ENCODE data around the gene RRP1B. TPM values are rescaled to one million over a fixed set of nuclear protein-coding genes. Genes with fewer than 3 reads are reported as not detected.
"Not testable (repeated sequence)": the region's sequence is repeated elsewhere in the genome, so short reads cannot be mapped to it uniquely, and the experiment has no call there.

The RRP1B gene
- total RNA-seq, 4 donors from 2014 or later: 17.4 to 22.0 (median 20.8) TPM

- no peak overlapping the region for H3K27ac ChIP-seq (replicated peaks in 1 of 4)
- no peaks in the 10 kb centered on the region for H3K36me3 ChIP-seq
- no peak for DNase-seq (ENCODE audit: extremely low spot score)
- 87% methylated on average over 12 of the region's 13 CpGs for WGBS
- intact Hi-C loops (cut with DNase I): no loop called here
- H3K4me1 ChIP-seq: no peaks in the 10 kb centered on the region
- H3K27me3 ChIP-seq: no peaks in the 10 kb centered on the region
- TF ChIP-seq, protein P1, sequence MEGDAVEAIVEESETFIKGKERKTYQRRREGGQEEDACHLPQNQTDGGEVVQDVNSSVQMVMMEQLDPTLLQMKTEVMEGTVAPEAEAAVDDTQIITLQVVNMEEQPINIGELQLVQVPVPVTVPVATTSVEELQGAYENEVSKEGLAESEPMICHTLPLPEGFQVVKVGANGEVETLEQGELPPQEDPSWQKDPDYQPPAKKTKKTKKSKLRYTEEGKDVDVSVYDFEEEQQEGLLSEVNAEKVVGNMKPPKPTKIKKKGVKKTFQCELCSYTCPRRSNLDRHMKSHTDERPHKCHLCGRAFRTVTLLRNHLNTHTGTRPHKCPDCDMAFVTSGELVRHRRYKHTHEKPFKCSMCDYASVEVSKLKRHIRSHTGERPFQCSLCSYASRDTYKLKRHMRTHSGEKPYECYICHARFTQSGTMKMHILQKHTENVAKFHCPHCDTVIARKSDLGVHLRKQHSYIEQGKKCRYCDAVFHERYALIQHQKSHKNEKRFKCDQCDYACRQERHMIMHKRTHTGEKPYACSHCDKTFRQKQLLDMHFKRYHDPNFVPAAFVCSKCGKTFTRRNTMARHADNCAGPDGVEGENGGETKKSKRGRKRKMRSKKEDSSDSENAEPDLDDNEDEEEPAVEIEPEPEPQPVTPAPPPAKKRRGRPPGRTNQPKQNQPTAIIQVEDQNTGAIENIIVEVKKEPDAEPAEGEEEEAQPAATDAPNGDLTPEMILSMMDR (IDR thresholded peaks at IDR 0.05): no peak
- TF ChIP-seq POLR2AphosphoS5 (IDR thresholded peaks at IDR 0.05) (no peak), EP300 (IDR thresholded peaks at IDR 0.05) (no peak), POLR2A (IDR thresholded peaks at IDR 0.05; ENCODE audit: low read depth) (no peak)
- no peak overlapping the region for H3K4me3 ChIP-seq
- H3K9me3 ChIP-seq: no peaks in the 10 kb centered on the region
Observed at GRCh38 chr21:43708745-43709381, 49.5 kb downstream of the RRP1B start.

DNA sequence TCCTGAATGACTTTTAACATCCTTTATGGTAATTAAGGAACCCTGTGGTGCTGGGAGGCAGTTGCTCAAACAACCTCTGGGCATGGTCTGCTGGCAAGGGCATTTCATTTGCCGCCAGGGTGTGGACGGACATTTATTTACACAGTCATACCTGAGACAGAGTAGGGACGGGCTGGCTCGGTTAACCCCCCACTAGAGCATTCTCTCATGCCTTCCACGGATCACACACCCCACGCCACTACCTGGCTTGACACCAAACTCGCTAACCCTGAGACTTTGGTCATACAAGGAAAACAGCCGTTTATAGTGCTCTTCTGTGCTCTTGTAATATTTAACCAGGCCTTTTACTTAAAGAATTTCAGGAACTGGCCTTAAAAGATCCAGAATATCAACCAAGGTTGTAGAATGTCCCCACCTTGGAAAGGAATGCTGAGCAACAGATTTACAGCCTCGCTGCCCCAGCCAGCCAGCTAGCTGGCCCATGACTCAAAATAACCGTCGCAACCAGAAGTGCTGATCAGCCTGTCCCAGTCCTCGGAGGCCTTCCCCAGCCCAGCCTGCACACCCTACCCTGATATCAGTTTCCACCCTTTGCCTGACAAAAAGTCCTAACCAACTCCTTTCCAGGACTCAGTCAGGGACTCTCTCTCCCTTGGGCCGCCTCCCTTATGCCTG, 53.0 kb downstream of the RRP1B start:
- H3K4me1 ChIP-seq: no peaks in the 10 kb centered on the region
- 76% methylated on average over 13 of the region's 13 CpGs for WGBS
- TF ChIP-seq POLR2AphosphoS5 (IDR thresholded peaks at IDR 0.05) (no peak), POLR2A (IDR thresholded peaks at IDR 0.05; ENCODE audit: low read depth) (no peak), EP300 (IDR thresholded peaks at IDR 0.05) (no peak)
- TF ChIP-seq, protein P1 (IDR thresholded peaks at IDR 0.05): no peak
- no peaks in the 10 kb centered on the region for H3K36me3 ChIP-seq
- H3K27me3 ChIP-seq: no peaks in the 10 kb centered on the region
- H3K27ac ChIP-seq (replicated peaks in 1 of 4): no peak overlapping the region
- DNase-seq (ENCODE audit: extremely low spot score): no peak
- H3K4me3 ChIP-seq: no peak overlapping the region
- H3K9me3 ChIP-seq: no peaks in the 10 kb centered on the region
- intact Hi-C loops (cut with DNase I): no loop called here

DNA sequence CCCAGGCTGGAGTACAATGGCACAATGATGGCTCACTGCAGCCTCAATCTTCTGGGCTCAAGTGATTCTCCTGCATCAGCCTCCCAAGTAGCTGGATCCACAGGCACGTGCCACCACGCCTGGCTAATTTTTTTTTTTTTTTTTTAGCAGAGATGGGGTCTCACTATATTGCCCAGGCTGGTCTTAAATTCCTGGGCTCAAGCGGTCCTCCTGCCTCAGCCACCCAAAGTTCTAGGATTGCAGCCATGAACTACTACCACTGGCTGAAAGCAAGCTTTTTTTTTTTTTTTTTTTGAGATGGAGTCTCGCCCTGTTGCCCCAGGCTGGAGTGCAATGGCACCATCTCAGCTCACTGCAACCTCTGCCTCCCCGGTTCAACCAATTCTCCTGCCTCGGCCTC, 53.8 kb downstream of the RRP1B start:
- 97% methylated on average over 6 of the region's 6 CpGs for WGBS
- H3K4me3 ChIP-seq; H3K27ac ChIP-seq (replicated peaks in 1 of 4); H3K9me3 ChIP-seq; H3K36me3 ChIP-seq; intact Hi-C loops (cut with DNase I); DNase-seq (ENCODE audit: extremely low spot score); H3K27me3 ChIP-seq; H3K4me1 ChIP-seq: not testable (repeated sequence)

DNA sequence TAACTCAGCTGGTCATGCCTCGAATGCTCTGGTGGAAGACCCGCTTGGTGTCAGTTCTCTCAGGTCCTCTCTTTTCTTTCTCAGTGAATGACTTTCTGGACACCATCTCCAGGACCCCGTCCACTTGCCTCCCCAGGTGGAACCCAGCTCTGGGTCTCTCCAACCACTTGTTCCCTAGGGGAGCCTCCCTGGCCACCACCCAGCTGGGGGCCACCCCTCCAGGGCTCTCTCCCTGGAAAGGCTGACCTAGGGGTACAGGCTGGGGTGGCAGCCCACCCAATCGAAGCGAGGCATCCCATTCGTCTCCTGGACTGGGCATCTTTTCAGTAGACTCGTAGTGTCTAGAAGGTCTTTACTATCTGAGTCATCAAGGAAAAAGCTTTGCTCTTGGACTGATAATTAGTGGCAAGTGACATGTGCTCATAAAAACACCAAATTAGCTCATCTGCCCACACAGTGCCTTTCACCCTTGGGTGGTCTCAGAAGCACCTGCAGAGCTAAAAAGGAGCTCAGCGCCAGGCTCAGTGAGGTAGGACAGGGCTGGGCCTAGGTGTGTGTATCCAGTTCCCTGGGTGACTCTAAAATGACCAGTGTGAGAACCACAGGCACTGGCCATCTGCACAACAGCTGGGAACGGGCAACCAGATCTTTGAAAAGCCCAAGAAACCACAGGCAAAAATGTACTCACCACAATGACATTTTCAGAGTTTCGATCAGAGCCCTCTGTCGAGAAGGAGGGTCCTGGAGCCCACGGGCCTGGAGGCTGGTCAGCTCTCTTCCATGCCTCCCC, 57.2 kb downstream of the RRP1B start:
- no peaks in the 10 kb centered on the region for H3K9me3 ChIP-seq
- WGBS: 77% methylated on average over 9 of the region's 12 CpGs
- H3K4me1 ChIP-seq: peaks cover 22 to 28% (median 26%) of the 10 kb centered on the region in 4 donors
- no peaks in the 10 kb centered on the region for H3K36me3 ChIP-seq
- no peak for DNase-seq (ENCODE audit: extremely low spot score)
- TF ChIP-seq POLR2A (IDR thresholded peaks at IDR 0.05; ENCODE audit: low read depth): no peak
- TF ChIP-seq EP300 (IDR thresholded peaks at IDR 0.05): no peak
- TF ChIP-seq POLR2AphosphoS5 (IDR thresholded peaks at IDR 0.05): no peak
- TF ChIP-seq, protein P1 (IDR thresholded peaks at IDR 0.05): no peak
- intact Hi-C loops (cut with DNase I): loop anchor here (5.0 kb wide), 2 partner anchors 54 to 76 kb away; no protein-coding TSS in a partner anchor
- no peak overlapping the region for H3K4me3 ChIP-seq
- no peak overlapping the region for H3K27ac ChIP-seq (replicated peaks in 1 of 4)
- peaks cover 0 to 4% (median 0%) of the 10 kb centered on the region in 4 donors for H3K27me3 ChIP-seq
